ENCODE results near the gene VAV1. TPM values are rescaled to one million over a fixed set of nuclear protein-coding genes. Genes with fewer than 3 reads are reported as not detected.

The VAV1 gene
- total and polyA plus RNA-seq, 9 of the 15 experiments (the other 6 are each of a cell fraction or from before 2014, with no cell fraction given) = 0.46 to 20.1 (median 11.1) TPM

GRCh38 chr19:6730153-6730804, 42.2 kb upstream of the VAV1 start (continued):
- TF ChIP-seq TAF15 (IDR thresholded peaks at IDR 0.05; ENCODE audit: low read depth, low read length) = no peak
- TF ChIP-seq MYNN (IDR thresholded peaks at IDR 0.05) = peak; percentile 85
- no peak for TF ChIP-seq MYNN (CRISPR knock-in tag; IDR thresholded peaks at IDR 0.05)
- 0 out of 2 replicates have a peak, but pooled peaks have one; percentile 2 for TF ChIP-seq MAFK (IDR thresholded peaks at IDR 0.05; ENCODE audit: low read length)
- peak; percentile 18 to 59; a peak in 1 of 4 replicates for TF ChIP-seq FOXK2 (conservative IDR thresholded peaks at IDR 0.05 in 1 of 2, IDR thresholded peaks at IDR 0.05 in 1 of 2; ENCODE audit: low read depth in 2 of 2)
- TF ChIP-seq ZNF165 (CRISPR knock-in tag; IDR thresholded peaks at IDR 0.05; ENCODE audit: borderline replicate concordance) = no peak
- TF ChIP-seq TBP (optimal IDR thresholded peaks at IDR 0.05; ENCODE audit: low read depth, low read length) = peak; percentile 36
- 0 out of 2 replicates have a peak, but pooled peaks have one; percentile 33 for TF ChIP-seq KAT7 (CRISPR knock-in tag; IDR thresholded peaks at IDR 0.05; ENCODE audit: borderline replicate concordance)
- no peak for TF ChIP-seq CEBPZ (IDR thresholded peaks at IDR 0.05; ENCODE audit: borderline replicate concordance, low read depth, low read length)
- TF ChIP-seq, protein P1, sequence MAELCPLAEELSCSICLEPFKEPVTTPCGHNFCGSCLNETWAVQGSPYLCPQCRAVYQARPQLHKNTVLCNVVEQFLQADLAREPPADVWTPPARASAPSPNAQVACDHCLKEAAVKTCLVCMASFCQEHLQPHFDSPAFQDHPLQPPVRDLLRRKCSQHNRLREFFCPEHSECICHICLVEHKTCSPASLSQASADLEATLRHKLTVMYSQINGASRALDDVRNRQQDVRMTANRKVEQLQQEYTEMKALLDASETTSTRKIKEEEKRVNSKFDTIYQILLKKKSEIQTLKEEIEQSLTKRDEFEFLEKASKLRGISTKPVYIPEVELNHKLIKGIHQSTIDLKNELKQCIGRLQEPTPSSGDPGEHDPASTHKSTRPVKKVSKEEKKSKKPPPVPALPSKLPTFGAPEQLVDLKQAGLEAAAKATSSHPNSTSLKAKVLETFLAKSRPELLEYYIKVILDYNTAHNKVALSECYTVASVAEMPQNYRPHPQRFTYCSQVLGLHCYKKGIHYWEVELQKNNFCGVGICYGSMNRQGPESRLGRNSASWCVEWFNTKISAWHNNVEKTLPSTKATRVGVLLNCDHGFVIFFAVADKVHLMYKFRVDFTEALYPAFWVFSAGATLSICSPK (IDR thresholded peaks at IDR 0.05; ENCODE audit: borderline replicate concordance) = no peak
- TF ChIP-seq ZBTB11 (CRISPR knock-in tag; IDR thresholded peaks at IDR 0.05) = 0 out of 6 replicates have a peak, but pooled peaks of 1 of the 3 experiments have one; percentile 33
- TF ChIP-seq GATAD2A (IDR thresholded peaks at IDR 0.05) = peak; percentile 46; the same call in 1 of the 2 replicates
- TF ChIP-seq EGR1 (conservative IDR thresholded peaks at IDR 0.05) = peak; percentile 76
- TF ChIP-seq PRDM10 (IDR thresholded peaks at IDR 0.05; ENCODE audit: partially characterized antibody) = peak; percentile 68

Data from K562 (cell line).